Measurements from ENCODE around the gene SH3RF3. TPM values are rescaled to one million over a fixed set of nuclear protein-coding genes. Genes with fewer than 3 reads are reported as not detected.

The SH3RF3 gene
- total and polyA plus RNA-seq, 9 of the 15 experiments (the other 6 are each of a cell fraction or from before 2014, with no cell fraction given), result 0.02 TPM; not detected in 8

DNA sequence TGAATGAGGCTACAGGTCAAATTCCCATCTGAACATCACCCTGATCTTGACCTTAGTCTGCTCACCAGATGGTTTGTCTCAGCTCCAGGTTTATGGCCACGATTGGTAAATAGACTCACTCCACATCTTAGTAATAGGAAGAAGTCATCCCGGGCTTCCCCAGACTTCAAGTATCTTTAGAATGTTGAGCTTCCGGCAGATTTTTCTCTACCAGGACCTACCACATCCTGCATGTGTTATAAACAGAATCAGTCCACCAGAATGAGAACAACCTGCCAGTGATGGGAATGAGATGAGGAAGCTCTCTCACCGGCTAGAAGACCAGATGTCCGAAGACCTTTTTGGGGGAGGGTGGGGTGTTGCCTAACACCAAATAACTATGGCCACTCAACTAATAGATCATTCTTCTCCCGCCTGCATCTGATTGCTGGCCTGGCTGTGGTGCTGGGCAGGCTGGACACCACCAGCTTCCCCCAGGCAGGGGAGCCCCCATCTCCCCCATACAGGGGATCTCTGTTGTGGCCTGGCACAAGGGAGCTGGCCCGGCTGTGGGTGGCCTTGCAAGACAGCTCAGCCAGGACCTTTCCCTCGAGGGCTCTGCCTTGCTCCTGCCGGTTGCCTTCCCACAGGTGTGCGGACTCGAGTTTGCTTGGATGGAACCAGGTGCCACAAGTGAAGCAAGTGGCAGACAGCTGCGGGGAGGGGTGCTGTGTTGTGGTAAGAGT, 88.5 kb downstream of the SH3RF3 start:
- Histone ChIP-seq H3K27me3 (ENCODE audit: control insufficient read depth in 2 of 2, insufficient read depth in 2 of 2, low read length in 2 of 2) (peaks cover 5 to 53% of the 10 kb centered on the region in 2 experiments; a peak in 3 of 5 replicates), H3K9me3 (replicated peaks; ENCODE audit: control insufficient read depth, insufficient read depth, low read depth, low read length) (no peaks in the 10 kb centered on the region), H3K9ac (ENCODE audit: insufficient read depth in 1 of 2, low read depth in 2 of 2, low read length in 2 of 2) (no peak overlapping the region), H2AFZ (ENCODE audit: low read depth, low read length) (no peak overlapping the region), H3K9me1 (ENCODE audit: control insufficient read depth, insufficient read depth, low read length) (no peaks in the 10 kb centered on the region), H3K4me2 (ENCODE audit: insufficient read depth, low read length) (no peak overlapping the region), H4K20me1 (replicated peaks; ENCODE audit: control insufficient read depth, insufficient read depth, low read length) (peaks cover 7% of the 10 kb centered on the region; the same call in 1 of the 2 replicates), H3K27ac (ENCODE audit: extremely low read depth, low read depth, low read length) (no peak overlapping the region), H3K36me3 (ENCODE audit: control insufficient read depth, insufficient read depth, low read length) (no peaks in the 10 kb centered on the region), H3K4me3 (no peak overlapping the region), H3K4me1 (replicated peaks in 1 of 2; ENCODE audit: control insufficient read depth in 2 of 2, insufficient read depth in 2 of 2, low read length in 2 of 2) (peaks cover 8 to 10% of the 10 kb centered on the region in 2 experiments; a peak in 4 of 5 replicates), H3K79me2 (ENCODE audit: control insufficient read depth, insufficient read depth, low read length) (no peaks in the 10 kb centered on the region)
- WGBS (ENCODE audit: insufficient coverage, low coverage, missing lambda C conversion rate), result 1% methylated on average over 12 of the region's 12 CpGs
- BruUV-seq (replicated peaks), result no TSS peak
- in situ Hi-C loops (cut with MboI), result no loop called here
- POLR2A ChIA-PET, result interaction anchor here (0.7 kb wide), 1 partner anchor 966 kb away, joined by 3 read pairs; no protein-coding TSS in a partner anchor
- intact Hi-C loops (cut with micrococcal nuclease), result no loop called here
- ATAC-seq, result no peak
- no peak for FAIRE-seq
- DNase-seq (ENCODE audit: extremely low read depth in 1 of 4, low spot score in 3 of 4), result no peak
- CTCF ChIA-PET (ENCODE audit: low intra/inter-chr PET ratio), result no interaction called here
- TF ChIP-seq NUFIP1 (IDR thresholded peaks at IDR 0.05; ENCODE audit: partially characterized antibody), result no peak
- TF ChIP-seq TRIM28 (IDR thresholded peaks at IDR 0.05), result no peak
- TF ChIP-seq SAFB2 (IDR thresholded peaks at IDR 0.05; ENCODE audit: borderline replicate concordance, low read depth, low read length, severe bottlenecking), result no peak
- no peak for TF ChIP-seq CC2D1A (IDR thresholded peaks at IDR 0.05)
- TF ChIP-seq MXI1 (IDR thresholded peaks at IDR 0.05; ENCODE audit: low read depth, low read length), result no peak
- TF ChIP-seq NCOR1 (IDR thresholded peaks at IDR 0.05), result no peak
- TF ChIP-seq MGA (IDR thresholded peaks at IDR 0.05), result no peak
- TF ChIP-seq ZNF274 (IDR thresholded peaks at IDR 0.05; ENCODE audit: borderline replicate concordance, low read depth, low read length), result no peak
- no peak for TF ChIP-seq KDM2B (CRISPR knock-in tag; IDR thresholded peaks at IDR 0.05)
